Suprapubic skin (tissue), 4 donors: ENCODE results near the gene CNIH3.

Experiments
- CTCF ChIP-seq, 2 donors: fragments of 200-600 bp in 1 of 2; fragments of 450-650 bp in 1 of 2; sonication (generic) in 1 of 2; IDR thresholded peaks; one replicate each; pipeline ENCODE4 v1.5.1; 2016 to 2019; ENCODE audit warnings: antibody characterized with exemption in 2 of 2, mild to moderate bottlenecking in 1 of 2, moderate library complexity in 1 of 2
- EP300 ChIP-seq: sonication (generic); formaldehyde crosslinking; IDR thresholded peaks from one replicate; pipeline ENCODE4 v1.6.1; 2017; ENCODE audit warnings: antibody characterized with exemption
- POLR2A ChIP-seq, 2 donors: fragments of 450-650 bp; IDR thresholded peaks; one replicate each; pipeline ENCODE4 v1.6.1; 2017; ENCODE audit warnings: antibody characterized with exemption in 2 of 2, mild to moderate bottlenecking in 2 of 2, moderate library complexity in 2 of 2
- POLR2AphosphoS5 ChIP-seq, 3 donors: sonication (generic); formaldehyde crosslinking; IDR thresholded peaks; one replicate each; pipeline ENCODE4 v1.6.1; 2017; ENCODE audit warnings: antibody characterized with exemption in 3 of 3

- TF ChIP-seq POLR2AphosphoS5 (IDR thresholded peaks at IDR 0.05) = no peak
- TF ChIP-seq POLR2A (IDR thresholded peaks at IDR 0.05) = no peak
- no peak for TF ChIP-seq EP300
- TF ChIP-seq CTCF (IDR thresholded peaks at IDR 0.05) = no peak
Measured at GRCh38 chr1:224588515-224588914, 27.6 kb upstream of the CNIH3 start.
